Muscle of leg (tissue), 9 donors: ENCODE data around the gene TSSK2. TPM values are rescaled to one million over a fixed set of nuclear protein-coding genes. Genes with fewer than 3 reads are reported as not detected.

Experiments used
- polyA plus RNA-seq, 8 donors: library from polyadenylated mRNA; unstranded; fragments of 120-200 nt; gene quantifications; one replicate each; pipeline versions ENCODE4 v1.2.1 to v1.2.3, GENCODE V29; 2013; ENCODE audit warnings: inconsistent platforms in 1 of 8, low replicate concordance in 1 of 8; ENCODE audit not compliant: insufficient read length in 8 of 8, insufficient read depth in 1 of 8
- total RNA-seq: library from RNA; stranded (reverse); fragments of 120-200 nt; gene quantifications from one replicate; pipeline ENCODE4 v1.2.4, GENCODE V29; 2013

Gene TSSK2
- total and polyA plus RNA-seq, 9 donors = 0.04 to 0.28 (median 0.20) TPM; not detected in 5

Other genes starting within 250 kb of the TSSK2 start
- gene DGCR6, start 225.0 kb upstream of the TSSK2 start, total RNA-seq = 22.5 TPM
- gene DGCR6, start 225.0 kb upstream of the TSSK2 start, polyA plus RNA-seq = 10 to 100 TPM; 44.7 to 89.9 (median 72.1) TPM
- gene PRODH, start 195.0 kb upstream of the TSSK2 start, total RNA-seq = 7.1 TPM
- gene PRODH, start 195.0 kb upstream of the TSSK2 start, polyA plus RNA-seq = 10 to 100 TPM in 1 of 8 donors, 1 to 10 TPM in 7; 2.7 to 18.7 (median 6.9) TPM
- gene DGCR2, start 8.9 kb upstream of the TSSK2 start, total RNA-seq = 35.4 TPM
- 10 to 100 TPM; 41.5 to 62.2 (median 53.3) TPM for gene DGCR2, start 8.9 kb upstream of the TSSK2 start, polyA plus RNA-seq
- gene ESS2, start 13.3 kb downstream of the TSSK2 start, total RNA-seq = 11.6 TPM
- gene ESS2, start 13.3 kb downstream of the TSSK2 start, polyA plus RNA-seq = 10 to 100 TPM; 12.3 to 14.5 (median 13.2) TPM
- not detected for gene GSC2, start 19.0 kb downstream of the TSSK2 start, total RNA-seq
- not detected for gene GSC2, start 19.0 kb downstream of the TSSK2 start, polyA plus RNA-seq
- 18.0 TPM for gene SLC25A1, start 47.4 kb downstream of the TSSK2 start, total RNA-seq
- 10 to 100 TPM; 16.9 to 35.7 (median 23.4) TPM for gene SLC25A1, start 47.4 kb downstream of the TSSK2 start, polyA plus RNA-seq
- 22.2 TPM for gene CLTCL1, start 160.4 kb downstream of the TSSK2 start, total RNA-seq
- gene CLTCL1, start 160.4 kb downstream of the TSSK2 start, polyA plus RNA-seq = 10 to 100 TPM; 11.9 to 23.4 (median 18.1) TPM